Esophagus muscularis mucosa (tissue), 4 donors: ENCODE measurements around the gene ADGRB3. TPM values are rescaled to one million over a fixed set of nuclear protein-coding genes. Genes with fewer than 3 reads are reported as not detected.

Experiments
- DNase-seq: peaks from one replicate; pipeline ENCODE4 v3.0.0-alpha.2; 2017; ENCODE audit errors: extremely low spot score
- H3K27ac ChIP-seq, 4 donors: fragments of 200-600 bp; sonication (generic); replicated peaks in 1 of 4; 1 replicate in 3 of 4; 2 replicates in 1 of 4; pipeline ENCODE4 v1.5.1; 2016 to 2019; ENCODE audit warnings: mild to moderate bottlenecking in 1 of 4
- H3K27me3 ChIP-seq, 4 donors: fragments of 200-600 bp; sonication (generic); one replicate each; pipeline versions ENCODE4 v1.5.1 to v1.6.0; 2016 to 2019
- H3K36me3 ChIP-seq, 4 donors: fragments of 200-600 bp; sonication (generic); one replicate each; pipeline ENCODE4 v1.5.1; 2016 to 2019
- H3K4me1 ChIP-seq, 4 donors: fragments of 200-600 bp; sonication (generic); one replicate each; pipeline ENCODE4 v1.5.1; 2016 to 2019
- H3K4me3 ChIP-seq, 4 donors: fragments of 200-600 bp; sonication (generic); 1 replicate in 2 of 4; 2 replicates in 2 of 4; pipeline ENCODE4 v1.5.1; 2016 to 2019; ENCODE audit warnings: mild to moderate bottlenecking in 4 of 4, moderate library complexity in 1 of 4
- H3K9me3 ChIP-seq, 4 donors: fragments of 200-600 bp; sonication (generic); 1 replicate in 3 of 4; 2 replicates in 1 of 4; pipeline ENCODE4 v1.5.1; 2016 to 2019
- CTCF ChIP-seq, 3 experiments: fragments of 200-600 bp in 2 of 3; fragments of 450-650 bp in 1 of 3; sonication (generic) in 2 of 3; IDR thresholded peaks; one replicate each; pipeline ENCODE4 v1.5.1; 2017 to 2019; ENCODE audit warnings: antibody characterized with exemption in 3 of 3, mild to moderate bottlenecking in 2 of 3, moderate library complexity in 1 of 3
- EP300 ChIP-seq: sonication (generic); formaldehyde crosslinking; IDR thresholded peaks from one replicate; pipeline ENCODE4 v1.6.1; 2017; ENCODE audit warnings: antibody characterized with exemption
- POLR2A ChIP-seq: fragments of 450-650 bp; IDR thresholded peaks from one replicate; pipeline ENCODE4 v1.6.1; 2017; ENCODE audit warnings: antibody characterized with exemption, moderate library complexity, mild to moderate bottlenecking, low read depth
- POLR2AphosphoS5 ChIP-seq, 2 donors: sonication (generic); formaldehyde crosslinking; IDR thresholded peaks; one replicate each; pipeline ENCODE4 v1.6.1; 2017; ENCODE audit warnings: antibody characterized with exemption in 2 of 2
- WGBS: methylation state at CpG from one replicate; pipeline ENCODE4 v1.1.5; 2018; 5-methylcytosine and 5-hydroxymethylcytosine counted together
- intact Hi-C: fragments of 100-400 bp; cut with DNase I; formaldehyde crosslinking; loops from one replicate; pipeline ENCODE4 v1.15.1; 2023
- total RNA-seq, 4 donors: library from RNA; depleted of rRNA; stranded (reverse); fragments of >200 nt; gene quantifications; one replicate each; pipeline versions ENCODE4 v1.1.0 to v1.2.1, GENCODE V29; 2016

ADGRB3 gene
- total RNA-seq, 4 donors from 2014 or later, result 4.9 to 6.3 (median 5.8) TPM

DNA sequence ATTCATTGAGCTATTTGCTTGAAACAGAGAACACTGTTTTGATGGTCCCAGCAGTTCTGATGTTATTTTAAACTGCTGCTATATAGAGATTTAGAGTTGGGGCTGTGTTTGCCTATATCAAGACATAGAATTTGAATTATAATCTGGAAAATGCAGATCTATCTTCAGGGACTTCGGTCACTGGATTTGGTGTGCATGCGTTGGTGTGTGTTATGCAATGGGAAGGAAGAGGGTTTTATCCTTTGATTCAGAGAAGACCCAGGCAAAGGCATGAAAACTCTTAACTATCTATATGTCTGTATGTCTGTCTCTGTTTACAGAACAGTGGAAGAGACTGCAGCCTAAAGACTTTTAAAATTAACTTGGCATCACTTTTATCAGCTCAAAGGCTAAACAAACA is 2.0 kb downstream of the ADGRB3 start:
- intact Hi-C loops, result loop anchor here (5.0 kb wide), 2 partner anchors 140 to 330 kb away; no protein-coding TSS in a partner anchor
- peak overlapping the region; percentile 68 to 85 (median 70) for H3K4me3 ChIP-seq
- peaks cover 0 to 27% (median 5%) of the 10 kb centered on the region in 4 donors for H3K27me3 ChIP-seq
- TF ChIP-seq CTCF (IDR thresholded peaks at IDR 0.05) (no peak), POLR2A (no peak), POLR2AphosphoS5 (IDR thresholded peaks at IDR 0.05) (no peak), EP300 (no peak)
- H3K9me3 ChIP-seq, result no peaks in the 10 kb centered on the region
- H3K36me3 ChIP-seq, result no peaks in the 10 kb centered on the region
- H3K27ac ChIP-seq, result no peak overlapping the region
- DNase-seq, result no peak
- WGBS, result 58% methylated on average over 2 of the region's 2 CpGs
- H3K4me1 ChIP-seq, result peaks cover 0 to 28% (median 24%) of the 10 kb centered on the region in 4 donors

- 0% methylated on average over 1 of the region's 1 CpG for WGBS
- no peak overlapping the region for H3K27ac ChIP-seq
- intact Hi-C loops, result loop anchor here (5.0 kb wide), 2 partner anchors 140 to 330 kb away; no protein-coding TSS in a partner anchor
- H3K27me3 ChIP-seq, result peaks cover 0 to 27% (median 5%) of the 10 kb centered on the region in 4 donors
- no peaks in the 10 kb centered on the region for H3K36me3 ChIP-seq
- H3K4me3 ChIP-seq, result peak overlapping the region in 1 of 4 donors; percentile 17
- peaks cover 0 to 28% (median 24%) of the 10 kb centered on the region in 4 donors for H3K4me1 ChIP-seq
- H3K9me3 ChIP-seq, result no peaks in the 10 kb centered on the region
- TF ChIP-seq CTCF (IDR thresholded peaks at IDR 0.05) (no peak), POLR2AphosphoS5 (IDR thresholded peaks at IDR 0.05) (no peak), POLR2A (no peak), EP300 (no peak)
- no peak for DNase-seq
These were observed 2.7 kb downstream of the ADGRB3 start for GRCh38 chr6:68637782-68638181.

- intact Hi-C loops, result loop anchor here (5.0 kb wide), 2 partner anchors 139 to 329 kb away; no protein-coding TSS in a partner anchor
- DNase-seq, result no peak
- Histone ChIP-seq H3K4me1 (peaks cover 0 to 28% (median 24%) of the 10 kb centered on the region in 4 donors), H3K27ac (no peak overlapping the region), H3K4me3 (peak overlapping the region in 1 of 4 donors; percentile 17), H3K36me3 (no peaks in the 10 kb centered on the region), H3K27me3 (peaks cover 0 to 27% (median 5%) of the 10 kb centered on the region in 4 donors), H3K9me3 (no peaks in the 10 kb centered on the region)
- 26% methylated on average over 11 of the region's 11 CpGs for WGBS
- no peak for TF ChIP-seq POLR2AphosphoS5 (IDR thresholded peaks at IDR 0.05)
- TF ChIP-seq CTCF (IDR thresholded peaks at IDR 0.05), result peak; percentile 45 to 76 (median 65)
- no peak for TF ChIP-seq EP300
- TF ChIP-seq POLR2A, result no peak
These were observed 3.3 kb downstream of the ADGRB3 start for GRCh38 chr6:68638230-68638900.

DNA sequence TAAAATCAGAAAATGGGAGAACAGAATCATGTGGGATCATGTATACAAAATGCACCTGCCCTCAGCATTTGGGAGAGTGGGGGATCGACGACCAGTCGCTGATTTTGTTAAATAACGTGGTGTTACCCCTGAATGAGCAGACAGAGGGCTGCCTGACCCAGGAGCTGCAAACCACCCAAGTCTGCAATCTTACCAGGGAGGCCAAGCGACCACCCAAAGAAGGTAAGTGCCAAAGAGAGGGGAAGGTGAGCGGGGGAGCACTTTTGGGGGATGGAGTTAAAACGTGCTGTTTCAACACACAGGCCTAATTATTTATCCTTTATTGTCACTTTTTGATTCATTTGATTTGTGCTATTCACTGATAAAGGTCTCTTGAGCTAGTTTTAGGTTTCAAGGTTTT is 4.1 kb downstream of the ADGRB3 start:
- Histone ChIP-seq H3K9me3 (no peaks in the 10 kb centered on the region), H3K36me3 (no peaks in the 10 kb centered on the region), H3K4me3 (peak overlapping the region in 2 of 4 donors; percentile 36 to 43), H3K27ac (no peak overlapping the region), H3K27me3 (peaks cover 0 to 27% (median 5%) of the 10 kb centered on the region in 4 donors), H3K4me1 (peaks cover 0 to 24% (median 20%) of the 10 kb centered on the region in 4 donors)
- intact Hi-C loops, result loop anchor here (5.0 kb wide), 2 partner anchors 138 to 328 kb away; no protein-coding TSS in a partner anchor
- TF ChIP-seq CTCF (IDR thresholded peaks at IDR 0.05) (no peak), EP300 (no peak), POLR2A (no peak), POLR2AphosphoS5 (IDR thresholded peaks at IDR 0.05) (no peak)
- no peak for DNase-seq
- 83% methylated on average over 7 of the region's 7 CpGs for WGBS
